SJSA1 (cell line): Measurements from ENCODE around the gene NFKB1. TPM values are rescaled to one million over a fixed set of nuclear protein-coding genes. Genes with fewer than 3 reads are reported as not detected.
"Not testable (repeated sequence)": the region's sequence is repeated elsewhere in the genome, so short reads cannot be mapped to it uniquely, and the experiment has no call there.

Experiments
- DNase-seq, 2 experiments: peaks; one replicate each; pipeline ENCODE4 v3.0.0-alpha.2; 2015 to 2020; ENCODE audit warnings: low spot score in 2 of 2, low read depth in 1 of 2
- H3K27ac ChIP-seq: fragments of 250-450 bp; sonication (Bioruptor Pico); 2 replicates; pipeline ENCODE4 v1.5.1; 2020; ENCODE audit warnings: mild to moderate bottlenecking, moderate library complexity
- H3K27me3 ChIP-seq: fragments of 250-450 bp; sonication (Bioruptor Pico); replicated peaks from 2 replicates; pipeline ENCODE4 v1.5.1; 2020; ENCODE audit warnings: mild to moderate bottlenecking, moderate library complexity
- H3K36me3 ChIP-seq: fragments of 250-450 bp; sonication (Bioruptor Pico); 2 replicates; pipeline ENCODE4 v1.5.1; 2020; ENCODE audit warnings: mild to moderate bottlenecking
- H3K4me1 ChIP-seq: fragments of 250-450 bp; sonication (Bioruptor Pico); replicated peaks from 2 replicates; pipeline ENCODE4 v1.6.1; 2021; ENCODE audit warnings: mild to moderate bottlenecking
- H3K4me3 ChIP-seq: fragments of 250-450 bp; sonication (Bioruptor Pico); 2 replicates; pipeline ENCODE4 v1.5.1; 2020; ENCODE audit warnings: mild to moderate bottlenecking
- H3K9me3 ChIP-seq: fragments of 250-450 bp; sonication (Bioruptor Pico); replicated peaks from 2 replicates; pipeline ENCODE4 v1.5.1; 2020; ENCODE audit warnings: mild to moderate bottlenecking
- total RNA-seq: library from RNA; depleted of rRNA; stranded (reverse); fragments of >200 nt; shearing (Covaris generic); gene quantifications from 2 replicates; pipeline ENCODE4 v1.2.3, GENCODE V29; 2014

NFKB1 gene
- total RNA-seq, 1 experiment from 2014 or later: 47.9 TPM

DNA sequence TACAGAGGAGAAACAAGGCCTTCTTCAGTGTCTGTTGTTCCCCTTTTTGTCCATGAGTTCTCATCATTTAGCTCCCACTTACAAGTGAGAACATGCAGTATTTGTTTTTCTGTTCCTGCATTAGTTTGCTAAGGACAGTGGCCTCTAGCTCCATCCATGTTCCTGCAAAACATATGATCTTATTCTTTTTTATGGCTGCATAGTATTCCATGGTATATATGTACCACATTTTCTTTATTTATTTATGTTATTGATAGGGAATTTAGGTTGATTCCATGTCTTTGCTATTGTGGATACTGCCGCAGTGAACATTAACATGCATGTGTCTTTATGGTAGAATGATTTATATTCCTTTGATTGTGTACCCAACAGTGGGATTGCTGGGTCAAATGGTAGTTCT, 69.1 kb downstream of the NFKB1 start:
- not testable (repeated sequence) for H3K27ac ChIP-seq, H3K4me3 ChIP-seq, H3K27me3 ChIP-seq, H3K9me3 ChIP-seq, DNase-seq
- H3K36me3 ChIP-seq: peaks cover 19% of the 10 kb centered on the region
- H3K4me1 ChIP-seq: peaks cover 12% of the 10 kb centered on the region

DNA sequence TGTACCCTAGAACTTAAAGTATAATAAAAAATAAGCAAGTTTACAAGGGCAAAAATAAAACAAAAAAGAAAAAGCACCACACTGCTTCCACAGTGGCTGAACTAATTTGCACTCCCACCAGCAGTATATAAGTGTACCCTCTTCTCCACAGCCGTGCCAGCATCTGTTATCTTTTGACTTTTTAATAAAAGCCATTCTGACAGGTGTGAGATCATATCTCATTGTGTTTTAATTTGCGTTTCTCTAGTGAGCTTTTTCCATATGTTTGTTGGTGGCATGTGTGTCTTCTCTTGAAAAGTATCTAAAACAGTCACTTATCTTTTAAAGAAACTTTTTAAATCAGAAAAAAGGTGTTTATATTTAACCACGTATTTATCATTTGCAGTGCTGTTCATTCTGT, 71.3 kb downstream of the NFKB1 start:
- Histone ChIP-seq H3K4me1 (peaks cover 25% of the 10 kb centered on the region), H3K9me3 (no peaks in the 10 kb centered on the region), H3K36me3 (peaks cover 26% of the 10 kb centered on the region), H3K27me3 (no peaks in the 10 kb centered on the region), H3K27ac (no peak overlapping the region), H3K4me3 (no peak overlapping the region)
- DNase-seq: no peak

DNA sequence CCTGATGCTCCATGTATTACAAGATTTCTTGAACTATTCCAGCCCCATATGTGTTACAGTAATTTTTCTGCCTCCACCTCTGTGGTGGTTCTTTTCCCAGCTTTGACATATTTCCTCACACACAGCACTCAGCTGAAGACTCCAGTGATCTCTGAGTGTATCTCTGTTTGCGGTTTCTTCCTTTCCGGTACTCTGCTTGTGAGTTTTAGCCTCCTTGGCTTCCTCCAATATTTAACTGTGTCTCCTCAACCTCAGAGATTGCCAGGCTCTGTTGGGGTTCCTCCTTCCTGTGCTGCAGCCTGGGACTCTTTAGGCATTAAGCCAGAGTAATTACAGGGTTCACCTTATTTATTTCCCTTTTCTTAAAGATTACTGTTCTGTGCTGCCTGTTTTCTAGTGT, 73.2 kb downstream of the NFKB1 start:
- Histone ChIP-seq H3K4me1 (peaks cover 25% of the 10 kb centered on the region), H3K4me3 (no peak overlapping the region), H3K36me3 (peaks cover 38% of the 10 kb centered on the region), H3K9me3 (no peaks in the 10 kb centered on the region), H3K27ac (no peak overlapping the region), H3K27me3 (no peaks in the 10 kb centered on the region)
- DNase-seq: peak in 1 of 2 experiments; percentile 47

DNA sequence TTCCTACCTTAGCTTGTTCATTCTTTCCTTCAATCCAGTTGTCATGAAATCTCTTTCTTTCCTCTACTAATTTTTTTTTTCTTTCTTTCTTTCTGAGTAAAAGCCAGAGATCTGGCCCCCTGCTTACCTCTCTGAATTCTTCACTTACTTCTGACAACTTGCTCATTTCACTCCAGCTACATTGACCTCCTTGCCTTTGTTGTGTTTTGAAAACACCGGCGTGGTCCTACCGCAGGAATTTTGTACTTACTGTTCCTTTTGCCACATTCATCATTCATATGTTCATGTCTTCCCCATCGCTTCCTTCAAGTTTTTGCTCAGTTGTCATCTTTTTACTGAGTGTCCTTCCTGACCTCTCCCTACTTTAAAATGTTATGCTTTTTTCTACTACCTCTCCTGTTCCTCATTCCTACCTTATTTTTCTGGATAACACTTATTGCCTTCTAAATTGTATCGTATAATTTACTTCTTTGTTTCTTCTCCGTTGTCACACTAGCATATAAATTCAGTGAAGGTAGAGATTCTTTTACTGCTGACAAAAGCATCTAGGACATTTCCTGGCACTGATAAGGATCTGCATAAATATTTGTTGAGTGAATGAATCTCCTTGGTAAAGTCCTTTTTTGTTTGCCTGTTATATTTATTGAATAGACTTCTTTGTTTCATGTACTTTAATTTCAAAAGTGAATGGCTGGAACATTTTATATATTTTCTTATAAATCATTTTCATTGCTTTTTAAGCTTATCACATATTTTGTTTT, 74.4 kb downstream of the NFKB1 start:
- Histone ChIP-seq H3K4me1 (peaks cover 25% of the 10 kb centered on the region), H3K4me3 (no peak overlapping the region), H3K36me3 (peaks cover 42% of the 10 kb centered on the region), H3K27me3 (no peaks in the 10 kb centered on the region), H3K27ac (peak overlapping the region; percentile 46), H3K9me3 (no peaks in the 10 kb centered on the region)
- DNase-seq: peak in 1 of 2 experiments; percentile 54

DNA sequence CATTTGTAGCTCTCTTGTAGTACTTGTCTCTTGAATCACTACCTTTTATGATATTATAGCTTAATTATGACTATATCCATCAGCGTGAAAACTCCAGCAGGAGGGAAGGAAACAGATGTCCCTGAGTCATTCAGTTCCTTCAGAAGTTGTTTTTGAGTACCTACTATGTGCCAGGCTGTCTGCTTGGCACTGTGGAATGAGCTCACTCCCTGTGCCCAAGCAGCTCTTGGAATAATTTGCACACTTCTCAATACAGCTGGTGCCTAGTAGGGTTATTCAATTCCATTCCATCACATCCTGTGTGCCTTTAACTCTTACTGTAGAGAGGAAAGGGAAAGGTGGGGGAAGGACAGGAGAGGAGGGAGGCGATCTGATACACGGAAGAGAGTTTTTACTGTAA, 77.1 kb downstream of the NFKB1 start:
- no peaks in the 10 kb centered on the region for H3K9me3 ChIP-seq
- H3K27ac ChIP-seq: no peak overlapping the region
- no peak for DNase-seq
- H3K4me1 ChIP-seq: peaks cover 25% of the 10 kb centered on the region
- peaks cover 61% of the 10 kb centered on the region for H3K36me3 ChIP-seq
- no peaks in the 10 kb centered on the region for H3K27me3 ChIP-seq
- H3K4me3 ChIP-seq: no peak overlapping the region

DNA sequence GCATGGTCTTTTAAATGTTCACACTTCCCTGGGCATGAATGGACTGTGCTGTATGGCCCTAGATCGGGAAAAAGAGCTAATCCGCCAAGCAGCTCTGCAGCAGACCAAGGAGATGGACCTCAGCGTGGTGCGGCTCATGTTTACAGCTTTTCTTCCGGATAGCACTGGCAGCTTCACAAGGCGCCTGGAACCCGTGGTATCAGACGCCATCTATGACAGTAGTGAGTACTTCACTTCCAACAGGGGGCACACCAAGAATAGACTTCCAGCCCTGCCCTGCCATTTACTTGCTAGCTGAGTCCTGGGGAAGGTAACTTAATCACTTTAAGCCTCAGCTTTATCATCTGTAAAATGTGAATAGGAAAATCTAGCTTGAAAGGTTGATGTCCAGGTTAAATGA, 77.7 kb downstream of the NFKB1 start:
- Histone ChIP-seq H3K27ac (no peak overlapping the region), H3K36me3 (peaks cover 67% of the 10 kb centered on the region), H3K9me3 (no peaks in the 10 kb centered on the region), H3K27me3 (no peaks in the 10 kb centered on the region), H3K4me1 (peaks cover 25% of the 10 kb centered on the region), H3K4me3 (no peak overlapping the region)
- DNase-seq: no peak

DNA sequence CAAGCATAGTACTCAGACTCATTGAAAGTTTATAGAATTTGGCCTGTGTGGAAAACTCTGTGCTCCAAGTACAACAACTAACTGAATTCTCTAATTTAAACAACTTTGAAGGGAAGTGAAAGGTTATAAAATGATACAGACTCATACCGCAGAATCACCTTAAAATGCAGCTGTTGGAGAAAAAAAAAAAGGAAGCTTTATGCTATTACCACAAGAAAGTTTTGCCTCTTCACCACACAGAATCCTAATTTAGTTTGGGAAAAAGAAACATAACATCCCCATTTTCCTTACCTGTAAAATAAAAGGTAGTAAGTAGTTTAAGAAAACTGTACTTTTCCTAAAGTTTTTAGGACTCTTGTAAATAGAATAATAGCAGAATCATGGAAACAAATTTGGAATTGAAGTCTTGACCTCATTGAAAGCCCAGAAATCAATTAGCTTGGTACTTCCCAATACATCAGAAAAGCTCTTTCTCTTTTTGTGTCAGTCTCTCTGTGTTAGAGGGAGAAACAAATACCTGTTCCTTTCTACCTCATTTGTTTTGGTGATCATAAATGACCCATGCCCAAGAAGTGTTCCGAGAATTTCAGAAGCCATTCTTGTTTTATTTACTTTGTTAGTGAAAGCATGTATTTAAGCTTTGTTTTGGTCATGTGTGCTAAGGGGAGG, 78.8 kb downstream of the NFKB1 start:
- Histone ChIP-seq H3K4me3 (no peak overlapping the region), H3K27ac (no peak overlapping the region), H3K9me3 (no peaks in the 10 kb centered on the region), H3K27me3 (no peaks in the 10 kb centered on the region), H3K36me3 (peaks cover 76% of the 10 kb centered on the region), H3K4me1 (peaks cover 16% of the 10 kb centered on the region)
- no peak for DNase-seq

DNA sequence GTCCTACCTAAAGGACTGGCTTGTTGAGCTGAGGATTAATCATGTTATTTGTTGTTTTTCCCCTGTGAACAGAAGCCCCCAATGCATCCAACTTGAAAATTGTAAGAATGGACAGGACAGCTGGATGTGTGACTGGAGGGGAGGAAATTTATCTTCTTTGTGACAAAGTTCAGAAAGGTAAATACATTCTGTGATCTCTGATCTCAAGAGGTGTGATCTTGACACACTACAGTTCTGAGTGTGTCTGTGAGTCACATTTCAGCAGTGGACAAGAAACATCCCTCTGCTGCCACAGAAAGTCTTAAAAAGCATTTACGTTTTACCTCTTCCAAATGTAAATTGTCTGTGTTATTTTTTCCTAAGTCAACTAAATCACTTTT, 79.3 kb downstream of the NFKB1 start:
- Histone ChIP-seq H3K9me3 (no peaks in the 10 kb centered on the region), H3K27me3 (no peaks in the 10 kb centered on the region), H3K4me1 (peaks cover 11% of the 10 kb centered on the region), H3K4me3 (no peak overlapping the region), H3K27ac (no peak overlapping the region), H3K36me3 (peaks cover 81% of the 10 kb centered on the region)
- no peak for DNase-seq

DNA sequence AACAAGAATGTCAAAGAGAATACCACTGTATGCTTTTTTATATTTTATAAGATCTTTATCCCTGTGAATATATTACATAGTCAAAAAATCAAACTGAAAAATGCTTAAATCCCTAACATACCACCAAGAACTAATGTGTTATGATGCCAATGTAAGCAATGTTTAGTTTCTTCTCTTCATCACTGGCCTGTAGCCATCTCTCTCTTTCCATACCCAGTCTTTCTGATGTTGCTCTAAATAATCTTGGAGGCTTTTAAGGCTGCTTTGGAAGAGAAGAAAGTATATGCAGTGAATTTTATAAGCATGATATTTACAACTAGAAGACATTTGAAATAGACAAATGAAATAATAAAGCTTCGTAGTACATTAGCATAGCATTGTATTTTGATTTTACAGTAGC, 82.9 kb downstream of the NFKB1 start:
- no peak overlapping the region for H3K27ac ChIP-seq

DNA sequence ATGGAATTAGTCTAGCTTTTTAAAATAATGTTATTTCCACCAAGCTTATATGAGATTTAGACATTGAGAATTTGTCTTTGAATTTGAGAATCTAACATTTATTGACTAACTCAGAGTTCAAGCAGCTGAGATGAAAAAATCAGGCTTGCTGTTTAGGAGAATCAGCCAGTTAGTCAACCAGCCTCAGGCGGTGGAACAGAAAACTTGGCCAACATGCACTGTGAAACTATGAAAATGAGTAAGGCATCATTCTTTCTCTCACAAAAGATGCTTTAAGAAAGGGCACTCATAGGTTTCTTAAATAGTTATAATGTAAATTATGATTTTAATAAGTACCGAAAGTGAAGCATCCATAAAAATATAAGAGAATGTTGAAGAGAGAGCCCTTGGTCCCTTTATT, 84.2 kb downstream of the NFKB1 start:
- H3K4me3 ChIP-seq: no peak overlapping the region
- H3K36me3 ChIP-seq: peaks cover 87% of the 10 kb centered on the region
- no peaks in the 10 kb centered on the region; the same call in 1 of the 2 replicates for H3K9me3 ChIP-seq
- no peak for DNase-seq
- H3K27me3 ChIP-seq: no peaks in the 10 kb centered on the region
- H3K27ac ChIP-seq: no peak overlapping the region
- no peaks in the 10 kb centered on the region for H3K4me1 ChIP-seq

More for the DNA sequence above, 82.9 kb downstream of the NFKB1 start:
- no peaks in the 10 kb centered on the region for H3K4me1 ChIP-seq
- no peak for DNase-seq
- H3K9me3 ChIP-seq: no peaks in the 10 kb centered on the region
- H3K27me3 ChIP-seq: no peaks in the 10 kb centered on the region
- peaks cover 85% of the 10 kb centered on the region for H3K36me3 ChIP-seq
- H3K4me3 ChIP-seq: no peak overlapping the region

DNA sequence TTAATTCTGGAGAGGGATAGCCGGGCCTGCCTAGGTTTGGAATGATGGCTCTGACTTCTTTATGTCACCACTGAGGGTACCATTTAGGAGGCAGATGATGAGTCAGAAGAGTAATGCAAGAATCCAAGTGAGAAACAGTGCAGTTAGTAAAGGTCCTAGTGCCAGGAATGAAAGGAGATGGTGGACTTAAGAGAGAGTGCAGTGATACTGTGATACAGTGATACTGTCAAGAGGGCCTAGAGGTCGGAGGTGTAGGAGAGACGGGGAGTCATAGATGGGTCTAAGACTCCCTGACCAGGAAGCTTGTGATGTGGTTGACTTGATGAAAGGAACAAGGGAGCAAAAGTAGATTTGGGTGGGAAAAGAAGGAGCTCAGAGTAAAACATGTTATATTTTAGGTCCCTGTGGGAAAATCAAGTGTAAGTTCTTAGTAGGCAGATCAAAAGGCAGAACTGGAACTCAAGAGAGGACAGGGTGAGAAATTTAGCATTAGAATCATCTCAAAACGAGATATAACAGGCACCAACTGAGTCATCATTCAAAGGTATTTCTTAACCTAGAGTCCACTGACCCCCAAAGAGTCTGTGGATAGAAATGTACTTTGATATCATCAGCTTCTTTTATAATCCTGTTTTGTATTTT, 85.0 kb downstream of the NFKB1 start:
- no peaks in the 10 kb centered on the region; the same call in 1 of the 2 replicates for H3K9me3 ChIP-seq
- H3K4me1 ChIP-seq: no peaks in the 10 kb centered on the region
- no peak for DNase-seq
- no peaks in the 10 kb centered on the region for H3K27me3 ChIP-seq
- H3K4me3 ChIP-seq: no peak overlapping the region
- H3K27ac ChIP-seq: no peak overlapping the region
- peaks cover 88% of the 10 kb centered on the region for H3K36me3 ChIP-seq

DNA sequence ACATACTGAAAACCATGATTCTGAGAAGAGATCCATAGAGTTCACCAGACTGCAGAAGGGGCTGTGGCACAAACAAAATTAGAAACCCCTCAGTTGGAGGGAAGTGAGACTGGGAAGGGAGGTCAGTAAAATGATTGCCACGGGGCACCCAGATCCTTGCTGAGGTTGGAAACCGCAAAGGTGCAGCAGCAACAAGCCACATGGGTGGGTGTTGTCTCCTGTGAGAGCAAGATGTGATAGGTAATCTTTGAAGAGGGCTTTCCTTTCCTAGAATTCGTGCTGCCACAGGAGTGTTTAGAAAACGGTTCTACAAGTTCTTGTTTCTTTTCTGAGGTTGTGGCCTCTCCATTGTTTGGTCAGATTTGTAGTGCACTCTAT, 85.5 kb downstream of the NFKB1 start:
- Histone ChIP-seq H3K36me3 (peaks cover 86% of the 10 kb centered on the region), H3K27ac (no peak overlapping the region)
- no peak for DNase-seq

DNA sequence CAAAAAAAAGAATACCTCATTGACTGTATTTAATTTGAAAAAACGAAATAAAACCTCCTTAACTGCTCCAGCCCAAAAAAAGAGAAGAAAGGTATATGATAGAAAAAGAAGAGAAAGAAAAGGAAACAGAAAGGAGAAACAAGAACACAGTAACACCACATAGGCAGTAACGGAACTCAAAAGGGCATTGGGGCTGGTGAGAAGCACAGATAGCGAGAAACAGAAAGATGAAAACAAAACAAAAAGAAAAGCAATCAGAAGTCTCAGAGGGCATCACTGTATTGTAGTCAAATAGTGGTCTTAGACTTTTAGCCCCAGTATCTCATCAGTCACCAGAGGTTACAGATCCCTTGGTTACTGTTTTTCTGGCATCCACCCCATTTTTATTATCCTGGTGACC, 88.6 kb downstream of the NFKB1 start:
- Histone ChIP-seq H3K36me3 (peaks cover 65% of the 10 kb centered on the region), H3K9me3 (no peaks in the 10 kb centered on the region; the same call in 1 of the 2 replicates), H3K4me3 (no peak overlapping the region), H3K4me1 (no peaks in the 10 kb centered on the region), H3K27ac (no peak overlapping the region), H3K27me3 (no peaks in the 10 kb centered on the region)
- no peak for DNase-seq

More for the DNA sequence above, 85.5 kb downstream of the NFKB1 start:
- H3K4me1 ChIP-seq: no peaks in the 10 kb centered on the region
- no peak overlapping the region for H3K4me3 ChIP-seq
- H3K27me3 ChIP-seq: no peaks in the 10 kb centered on the region
- no peaks in the 10 kb centered on the region; the same call in 1 of the 2 replicates for H3K9me3 ChIP-seq

DNA sequence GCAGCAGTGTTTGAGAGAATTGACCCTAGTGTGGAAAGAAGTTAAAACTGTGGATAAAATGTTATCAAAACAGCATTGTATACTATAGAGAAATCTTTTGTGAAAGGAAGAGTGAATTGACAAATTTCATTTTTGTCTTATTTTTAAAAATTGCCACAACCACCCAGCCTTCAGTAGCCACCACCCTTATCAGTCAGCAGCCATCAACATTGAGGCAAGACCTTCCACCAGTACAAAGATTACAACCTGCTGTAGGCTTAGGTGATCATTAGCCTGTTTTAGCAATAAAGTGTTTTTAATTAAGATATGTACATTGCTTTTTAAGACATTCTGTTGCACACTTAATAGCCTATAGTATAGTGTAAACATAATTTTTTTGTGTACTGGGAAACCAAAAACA, 91.1 kb downstream of the NFKB1 start:
- H3K4me3 ChIP-seq: no peak overlapping the region
- no peak overlapping the region for H3K27ac ChIP-seq
- DNase-seq: no peak
- H3K4me1 ChIP-seq: no peaks in the 10 kb centered on the region
- peaks cover 62% of the 10 kb centered on the region for H3K36me3 ChIP-seq
- H3K9me3 ChIP-seq: no peaks in the 10 kb centered on the region; the same call in 1 of the 2 replicates
- no peaks in the 10 kb centered on the region for H3K27me3 ChIP-seq
